Suprapubic skin (tissue), 4 donors: ENCODE data around the gene PDE4B.

Experiments
- CTCF ChIP-seq, 2 donors: fragments of 200-600 bp in 1 of 2; fragments of 450-650 bp in 1 of 2; sonication (generic) in 1 of 2; IDR thresholded peaks; one replicate each; pipeline ENCODE4 v1.5.1; 2016 to 2019; ENCODE audit warnings: antibody characterized with exemption in 2 of 2, mild to moderate bottlenecking in 1 of 2, moderate library complexity in 1 of 2
- EP300 ChIP-seq: sonication (generic); formaldehyde crosslinking; IDR thresholded peaks from one replicate; pipeline ENCODE4 v1.6.1; 2017; ENCODE audit warnings: antibody characterized with exemption
- POLR2A ChIP-seq, 2 donors: fragments of 450-650 bp; IDR thresholded peaks; one replicate each; pipeline ENCODE4 v1.6.1; 2017; ENCODE audit warnings: antibody characterized with exemption in 2 of 2, mild to moderate bottlenecking in 2 of 2, moderate library complexity in 2 of 2
- POLR2AphosphoS5 ChIP-seq, 3 donors: sonication (generic); formaldehyde crosslinking; IDR thresholded peaks; one replicate each; pipeline ENCODE4 v1.6.1; 2017; ENCODE audit warnings: antibody characterized with exemption in 3 of 3

- TF ChIP-seq EP300, result no peak
- TF ChIP-seq CTCF (IDR thresholded peaks at IDR 0.05), result no peak
- no peak for TF ChIP-seq POLR2A (IDR thresholded peaks at IDR 0.05)
- TF ChIP-seq POLR2AphosphoS5 (IDR thresholded peaks at IDR 0.05), result no peak
These were observed 26.3 kb downstream of the PDE4B start for GRCh38 chr1:65818966-65819365.
